Heart left ventricle (tissue), 16 donors: ENCODE data around the gene DIAPH2. TPM values are rescaled to one million over a fixed set of nuclear protein-coding genes. Genes with fewer than 3 reads are reported as not detected.

Experiments used
- ATAC-seq, 4 donors: fragments of 200-7000 bp; cut with Tn5 transposase; one replicate each; pipeline ENCODE4 v1.9.1; 2020 to 2022; ENCODE audit warnings: moderate library complexity in 4 of 4, mild to moderate bottlenecking in 3 of 4, moderate number of reproducible peaks in 1 of 4
- DNase-seq, 5 donors: peaks; one replicate each; pipeline ENCODE4 v3.0.0-alpha.2; 2020
- H3K27ac ChIP-seq, 12 donors: fragments of 200-600 bp; sonication (generic) in 4 of 12; one replicate each; pipeline versions ENCODE4 v1.5.0 to v1.8.0; 2016 to 2022; ENCODE audit warnings: mild to moderate bottlenecking in 2 of 12
- H3K27me3 ChIP-seq, 9 donors: fragments of 200-600 bp; sonication (generic) in 2 of 9; one replicate each; pipeline versions ENCODE4 v1.5.1 to v1.8.0; 2016 to 2022; ENCODE audit warnings: mild to moderate bottlenecking in 3 of 9
- H3K36me3 ChIP-seq, 9 donors: fragments of 200-600 bp; sonication (generic) in 2 of 9; one replicate each; pipeline versions ENCODE4 v1.5.0 to v1.8.0; 2018 to 2022; ENCODE audit warnings: mild to moderate bottlenecking in 2 of 9
- H3K4me1 ChIP-seq, 12 donors: fragments of 200-600 bp; sonication (generic) in 4 of 12; one replicate each; pipeline versions ENCODE4 v1.5.0 to v1.8.0; 2016 to 2022; ENCODE audit warnings: mild to moderate bottlenecking in 3 of 12
- H3K4me3 ChIP-seq, 12 donors: fragments of 200-600 bp; sonication (generic) in 4 of 12; one replicate each; pipeline versions ENCODE4 v1.5.0 to v1.8.0; 2017 to 2022; ENCODE audit warnings: mild to moderate bottlenecking in 9 of 12, moderate library complexity in 4 of 12
- H3K9me3 ChIP-seq, 12 donors: fragments of 200-600 bp; sonication (generic) in 4 of 12; one replicate each; pipeline versions ENCODE4 v1.5.0 to v1.8.0; 2016 to 2022; ENCODE audit warnings: mild to moderate bottlenecking in 1 of 12
- CTCF ChIP-seq, 12 donors: fragments of 200-600 bp; sonication (generic) in 4 of 12; IDR thresholded peaks; one replicate each; pipeline versions ENCODE4 v1.5.0 to v1.8.0; 2018 to 2022; ENCODE audit warnings: antibody characterized with exemption in 12 of 12, mild to moderate bottlenecking in 5 of 12
- POLR2A ChIP-seq, 2 donors: fragments of 450-650 bp; IDR thresholded peaks; one replicate each; pipeline ENCODE4 v1.6.1; 2017; ENCODE audit warnings: antibody characterized with exemption in 2 of 2, mild to moderate bottlenecking in 2 of 2, moderate library complexity in 2 of 2
- WGBS, 4 donors: extraction: QIAGEN DNeasy Blood & Tissue Kit in 2 of 4; methylation state at CpG; one replicate each; pipeline versions ENCODE4 v1.1.5 to v1.1.7; 2013 to 2018; 5-methylcytosine and 5-hydroxymethylcytosine counted together
- intact Hi-C, 10 donors: fragments of 100-400 bp; cut with DNase I; formaldehyde crosslinking; loops; one replicate each; pipeline versions ENCODE4 v1.11.1 to v1.14.2; 2022
- polyA plus RNA-seq, 2 donors: library from polyadenylated mRNA; stranded (reverse); fragments of 200-250 nt; gene quantifications; one replicate each; pipeline ENCODE4 v1.2.3, GENCODE V29; 2013
- total RNA-seq, 9 donors: library from RNA; depleted of rRNA in 2 of 9; stranded (reverse); fragments of >200 nt in 2 of 9; fragmentation: NEBNext Ultra II Directional in 3 of 9; extraction: Animal tissue kit (Norgen Biotek cat#: 25700) in 3 of 9; gene quantifications; one replicate each; pipeline versions ENCODE4 v1.1.0 to v1.2.4, GENCODE V29; 2016 to 2023
- donor health status: ischemic (EF 13 %, LVEDD 7.1; RV severe dilation, severe dysfunction).
- donor health status: healthy with polysubstance abuse.
- donor health status: DM: no; HTN: yes; CAD: no.
- donor health status: DM: no; HTN: no; CAD: no.
- donor health status: ischemic (EF 25% LVEDD 6.9; RV normal size, moderate dysfunction).
- donor health status: ischemic (EF 25% LVEDD 5.7; RV mildly dilated, moderate dysfunction).
- donor health status: healthy.
- donor health status: DM: yes; HTN: yes; CAD: no.
- donor health status: ischemic (EF 35%, LVEDD 5.7; RV mildly dilated, moderate dysfunction).
- donor health status: nonischemic (EF 11% LVEDD 7.7; RV severe dilation, severe dysfunction).
- donor health status: DM: yes; HTN: yes; CAD: no.
- donor health status: PGD.
- donor health status: ischemic (EF 29% LVEDD 5.4; RV normal size, mild dysfunction).
- donor health status: nonischemic (EF 23%, LVEDD 6.1; RV moderate dilation, normal function).

The DIAPH2 gene
- total and polyA plus RNA-seq, 11 donors = 3.7 to 18.8 (median 12.3) TPM

- H3K27ac ChIP-seq = no peak overlapping the region
- no peaks in the 10 kb centered on the region for H3K36me3 ChIP-seq
- H3K9me3 ChIP-seq = no peaks in the 10 kb centered on the region
- DNase-seq = no peak
- no peak for ATAC-seq
- no peaks in the 10 kb centered on the region for H3K27me3 ChIP-seq
- intact Hi-C loops = no loop called here
- no peak for TF ChIP-seq POLR2A (IDR thresholded peaks at IDR 0.05)
- no peak overlapping the region for H3K4me3 ChIP-seq
- no peaks in the 10 kb centered on the region for H3K4me1 ChIP-seq
Observed at GRCh38 chrX:97065973-97066372, 381.3 kb downstream of the DIAPH2 start.

- Histone ChIP-seq H3K9me3 (no peaks in the 10 kb centered on the region), H3K4me1 (no peaks in the 10 kb centered on the region), H3K27me3 (no peaks in the 10 kb centered on the region), H3K4me3 (no peak overlapping the region), H3K36me3 (no peaks in the 10 kb centered on the region), H3K27ac (no peak overlapping the region)
- TF ChIP-seq CTCF (IDR thresholded peaks at IDR 0.05) (no peak), POLR2A (IDR thresholded peaks at IDR 0.05) (no peak)
- WGBS, 4 donors = 62 to 78% (median 70%) methylated on average over 3 of the region's 3 CpGs
- DNase-seq = no peak
- no peak for ATAC-seq
- intact Hi-C loops = no loop called here
Observed at GRCh38 chrX:97066381-97066780, 381.7 kb downstream of the DIAPH2 start.

DNA sequence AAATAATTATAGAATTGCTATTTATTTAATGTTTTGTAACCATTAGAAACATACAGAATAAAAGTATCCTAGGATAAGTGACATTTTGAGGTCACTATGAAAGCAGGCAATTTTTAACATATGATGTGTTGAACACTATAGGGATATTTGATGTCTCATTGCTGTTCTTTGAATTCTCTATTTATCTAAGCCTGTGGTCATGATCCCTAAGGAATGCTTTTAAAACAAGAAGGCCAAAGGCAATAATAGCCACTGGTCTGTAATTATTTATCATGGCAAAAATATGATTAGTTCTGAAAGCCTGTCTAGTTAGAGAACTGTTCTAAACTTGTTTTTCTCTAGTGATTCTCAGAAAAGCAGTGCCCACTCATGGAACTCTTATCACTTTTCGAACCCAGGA, 385.7 kb downstream of the DIAPH2 start:
- H3K27ac ChIP-seq = no peak overlapping the region
- TF ChIP-seq POLR2A (IDR thresholded peaks at IDR 0.05) (no peak), CTCF (IDR thresholded peaks at IDR 0.05) (no peak)
- intact Hi-C loops = no loop called here
- H3K9me3 ChIP-seq = no peaks in the 10 kb centered on the region
- 48 to 81% (median 70%) methylated on average over 1 of the region's 1 CpG for WGBS, 4 donors
- no peak overlapping the region for H3K4me3 ChIP-seq
- DNase-seq (no peak), ATAC-seq (no peak)
- H3K4me1 ChIP-seq = no peaks in the 10 kb centered on the region
- peaks cover 0 to 6% (median 0%) of the 10 kb centered on the region in 9 donors for H3K27me3 ChIP-seq
- peaks cover 0 to 4% (median 0%) of the 10 kb centered on the region in 9 donors for H3K36me3 ChIP-seq

DNA sequence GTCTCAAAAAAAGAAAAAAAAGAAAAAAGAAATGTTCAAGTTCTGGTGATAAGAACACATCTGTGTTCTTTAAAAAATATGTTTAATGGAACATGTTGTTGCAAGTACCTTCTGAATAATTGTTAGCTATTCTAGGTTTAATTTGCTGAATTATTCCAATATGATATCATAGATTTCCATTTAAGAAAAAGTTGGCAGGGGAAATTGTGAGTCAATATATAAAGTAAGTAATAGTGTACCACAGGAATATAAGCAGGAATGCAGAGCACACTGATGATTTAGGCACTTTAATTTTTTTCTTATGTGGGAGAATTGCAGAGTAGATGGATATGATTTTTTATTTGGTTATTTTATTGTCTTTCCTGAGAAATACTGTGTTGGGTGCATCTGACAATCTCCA, 389.8 kb downstream of the DIAPH2 start:
- Histone ChIP-seq H3K4me3 (no peak overlapping the region), H3K27ac (no peak overlapping the region), H3K9me3 (no peaks in the 10 kb centered on the region), H3K4me1 (no peaks in the 10 kb centered on the region), H3K36me3 (peaks cover 0 to 5% (median 0%) of the 10 kb centered on the region in 9 donors), H3K27me3 (peaks cover 0 to 6% (median 0%) of the 10 kb centered on the region in 9 donors)
- ATAC-seq (no peak), DNase-seq (no peak)
- no peak for TF ChIP-seq CTCF (IDR thresholded peaks at IDR 0.05)
- no peak for TF ChIP-seq POLR2A (IDR thresholded peaks at IDR 0.05)
- intact Hi-C loops = no loop called here

DNA sequence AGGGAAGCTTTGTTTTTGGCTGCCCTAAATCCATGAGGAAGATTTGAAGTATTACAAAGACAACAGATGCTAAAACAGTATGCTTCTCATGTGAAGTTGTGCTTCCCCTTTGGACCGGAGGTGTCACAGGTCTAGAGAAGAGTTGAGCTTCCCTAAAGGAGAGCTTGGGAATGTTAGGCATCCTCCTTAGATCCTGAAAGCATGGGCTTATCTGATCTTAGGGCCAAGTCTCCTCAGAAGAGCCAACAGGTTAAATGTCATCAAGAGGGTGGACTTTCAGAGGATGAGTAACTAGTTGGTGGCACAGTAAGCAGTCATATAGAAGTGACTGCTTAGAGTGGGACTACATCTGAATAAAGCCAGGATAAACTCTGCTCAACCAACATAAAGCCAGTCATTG, 404.5 kb downstream of the DIAPH2 start:
- WGBS, 4 donors = 69 to 100% (median 94%) methylated on average over 1 of the region's 1 CpG
- no peaks in the 10 kb centered on the region for H3K27me3 ChIP-seq

More for the DNA sequence above, 404.5 kb downstream of the DIAPH2 start:
- intact Hi-C loops = no loop called here
- no peaks in the 10 kb centered on the region for H3K4me1 ChIP-seq
- no peak for ATAC-seq
- no peaks in the 10 kb centered on the region for H3K9me3 ChIP-seq
- H3K36me3 ChIP-seq = no peaks in the 10 kb centered on the region
- H3K4me3 ChIP-seq = no peak overlapping the region
- no peak for DNase-seq
- no peak for TF ChIP-seq CTCF (IDR thresholded peaks at IDR 0.05)
- TF ChIP-seq POLR2A (IDR thresholded peaks at IDR 0.05) = no peak
- no peak overlapping the region for H3K27ac ChIP-seq
